Sigmoid colon (tissue), 4 donors: ENCODE results near the gene IRF2.

ENCODE experiments used
- CTCF ChIP-seq, 4 experiments: fragments of 450-650 bp in 3 of 4; fragments of 200-600 bp in 1 of 4; IDR thresholded peaks; one replicate each; pipeline ENCODE4 v1.5.1; 2016 to 2019; ENCODE audit warnings: antibody characterized with exemption in 4 of 4, mild to moderate bottlenecking in 3 of 4, moderate library complexity in 2 of 4
- POLR2AphosphoS5 ChIP-seq, 4 donors: sonication (generic); formaldehyde crosslinking; IDR thresholded peaks; one replicate each; pipeline ENCODE4 v1.6.1; 2017; ENCODE audit warnings: antibody characterized with exemption in 4 of 4

GRCh38 chr4:184410748-184411147 is 63.6 kb downstream of the IRF2 start:
- TF ChIP-seq CTCF (IDR thresholded peaks at IDR 0.05) (no peak), POLR2AphosphoS5 (IDR thresholded peaks at IDR 0.05) (no peak)
